Activated B cell treated with CpG ODN at 0.5 μM for 24 hours (primary cell): Measurements from ENCODE around the gene CPSF2. TPM values are rescaled to one million over a fixed set of nuclear protein-coding genes. Genes with fewer than 3 reads are reported as not detected.

ENCODE experiments used
- ATAC-seq: fragments of 200-7000 bp; cut with Tn5 transposase; one replicate; pipeline ENCODE4 v1.10.0; 2021; ENCODE audit warnings: low read depth, mild to moderate bottlenecking, moderate library complexity
- CTCF ChIA-PET: fragments of 350-600 bp; sonication (Branson Sonifier 250); formaldehyde crosslinking; loops from one replicate; lab custom pipeline; 2021; ENCODE audit warnings: antibody characterized with exemption; lab: Charles Lee
- POLR2A ChIA-PET: fragments of 350-600 bp; sonication (Branson Sonifier 250); formaldehyde crosslinking; loops from one replicate; lab custom pipeline; 2021; ENCODE audit warnings: antibody characterized with exemption; lab: Charles Lee
- DNase-seq: peaks from one replicate; pipeline ENCODE4 v3.0.0; 2022
- H3K27ac Mint-ChIP-seq: one replicate; pipeline ENCODE4 v1.8.0; 2020; ENCODE audit warnings: mixed read lengths
- H3K27me3 Mint-ChIP-seq: one replicate; pipeline ENCODE4 v1.8.0; 2021; ENCODE audit warnings: mixed read lengths
- H3K36me3 Mint-ChIP-seq: one replicate; pipeline ENCODE4 v1.8.0; 2021; ENCODE audit warnings: low read depth, mixed read lengths
- H3K4me1 Mint-ChIP-seq: one replicate; pipeline ENCODE4 v1.8.0; 2021; ENCODE audit warnings: mixed read lengths
- H3K4me3 Mint-ChIP-seq: one replicate; pipeline ENCODE4 v1.8.0; 2020; ENCODE audit warnings: mild to moderate bottlenecking, mixed read lengths
- H3K9me3 Mint-ChIP-seq: one replicate; pipeline ENCODE4 v1.8.0; 2020; ENCODE audit warnings: mixed read lengths
- CTCF ChIP-seq: fragments of 200-600 bp; IDR thresholded peaks from one replicate; pipeline ENCODE4 v1.8.0; 2022; ENCODE audit warnings: antibody characterized with exemption, mild to moderate bottlenecking
- intact Hi-C: fragments of 100-400 bp; cut with micrococcal nuclease; formaldehyde crosslinking; loops from one replicate; pipeline ENCODE4 v1.15.1; 2024
- total RNA-seq: library from RNA; stranded (reverse); gene quantifications from 2 replicates; pipeline ENCODE4 v1.2.3, GENCODE V29; 2022

The CPSF2 gene
- total RNA-seq, 1 donor from 2014 or later, result 53.2 TPM

DNA sequence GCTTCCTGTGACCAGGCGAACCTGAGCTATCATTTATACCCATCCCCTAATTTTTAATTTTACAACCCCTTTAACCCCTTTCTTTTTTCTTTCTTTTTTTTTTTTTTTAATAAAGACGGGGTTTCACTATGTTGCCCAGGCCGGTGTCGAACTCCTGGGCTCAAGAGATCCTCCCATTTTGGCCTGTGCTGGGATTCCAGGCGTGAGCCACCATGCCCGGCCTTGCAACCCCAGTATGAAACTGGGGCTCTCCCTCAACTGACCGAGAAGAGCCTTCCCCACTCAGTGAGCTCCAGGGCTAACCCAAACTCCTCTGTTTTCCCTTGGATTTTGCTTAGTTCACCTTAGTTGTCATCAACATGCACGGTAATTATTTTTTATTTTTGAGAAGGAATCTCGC lies 992 bp downstream of the CPSF2 start:
- H3K9me3 Mint-ChIP-seq, result no peaks in the 10 kb centered on the region
- no peaks in the 10 kb centered on the region for H3K27me3 Mint-ChIP-seq
- no peak for ATAC-seq
- ChIA-PET POLR2A (interaction anchor here (0.6 to 6.6 kb wide), 8 partner anchors 16 to 626 kb away, joined by 3 to 141 read pairs (median 5); partner anchors contain the start of genes ATXN3, LGMN and TRIP11), CTCF (interaction anchor here (1.6 to 2.8 kb wide), 3 partner anchors 11 to 564 kb away, joined by 3 to 18 read pairs (median 3); partner anchors contain the start of gene ATXN3)
- peak overlapping the region; percentile 100 for H3K4me3 Mint-ChIP-seq
- peaks cover 27% of the 10 kb centered on the region for H3K36me3 Mint-ChIP-seq
- intact Hi-C loops, result loop anchor here (5.0 kb wide), 2 partner anchors 555 to 1740 kb away; no protein-coding TSS in a partner anchor
- peak overlapping the region; percentile 100 for H3K27ac Mint-ChIP-seq
- DNase-seq, result no peak
- H3K4me1 Mint-ChIP-seq, result peaks cover 39% of the 10 kb centered on the region
- TF ChIP-seq CTCF, result no peak

- Mint-ChIP-seq H3K4me1 (no peaks in the 10 kb centered on the region), H3K4me3 (no peak overlapping the region), H3K36me3 (peaks cover 72% of the 10 kb centered on the region), H3K27ac (no peak overlapping the region), H3K9me3 (no peaks in the 10 kb centered on the region), H3K27me3 (no peaks in the 10 kb centered on the region)
- ChIA-PET POLR2A (no interaction called here), CTCF (interaction anchor here (1.0 to 2.6 kb wide), 7 partner anchors 12 to 648 kb away, joined by 3 to 9 read pairs (median 4); partner anchors contain the start of genes CPSF2 and NDUFB1)
- no peak for TF ChIP-seq CTCF
- ATAC-seq, result no peak
- intact Hi-C loops, result no loop called here
- no peak for DNase-seq
Measured at GRCh38 chr14:92134456-92134855, 12.7 kb downstream of the CPSF2 start.

- intact Hi-C loops, result loop anchor here (1.0 to 5.0 kb wide), 3 partner anchors 321 to 546 kb away; no protein-coding TSS in a partner anchor
- TF ChIP-seq CTCF, result no peak
- Mint-ChIP-seq H3K4me3 (no peak overlapping the region), H3K4me1 (no peaks in the 10 kb centered on the region), H3K27ac (no peak overlapping the region), H3K9me3 (no peaks in the 10 kb centered on the region), H3K27me3 (no peaks in the 10 kb centered on the region), H3K36me3 (peaks cover 67% of the 10 kb centered on the region)
- no peak for ATAC-seq
- DNase-seq, result no peak
- ChIA-PET CTCF (interaction anchor here (0.7 to 2.6 kb wide), 10 partner anchors 19 to 648 kb away, joined by 3 to 9 read pairs (median 4); partner anchors contain the start of gene ATXN3), POLR2A (interaction anchor here (1.0 kb wide), 1 partner anchor 14 kb away, joined by 3 read pairs; the partner anchor contains the start of genes CPSF2 and NDUFB1)
Measured at GRCh38 chr14:92135269-92135668, 13.5 kb downstream of the CPSF2 start.

- CTCF ChIA-PET, result no interaction called here
- peaks cover 70% of the 10 kb centered on the region for H3K36me3 Mint-ChIP-seq
- H3K4me1 Mint-ChIP-seq, result no peaks in the 10 kb centered on the region
- H3K27ac Mint-ChIP-seq, result no peak overlapping the region
- ATAC-seq, result no peak
- no peaks in the 10 kb centered on the region for H3K9me3 Mint-ChIP-seq
- no peak for TF ChIP-seq CTCF
- no peaks in the 10 kb centered on the region for H3K27me3 Mint-ChIP-seq
- intact Hi-C loops, result no loop called here
- no peak overlapping the region for H3K4me3 Mint-ChIP-seq
- POLR2A ChIA-PET, result no interaction called here
- DNase-seq, result no peak
Measured at GRCh38 chr14:92143309-92143708, 21.5 kb downstream of the CPSF2 start.

GRCh38 chr14:92143962-92144361 lies 22.2 kb downstream of the CPSF2 start:
- H3K9me3 Mint-ChIP-seq, result no peaks in the 10 kb centered on the region
- ATAC-seq, result no peak
- H3K27ac Mint-ChIP-seq, result no peak overlapping the region
- intact Hi-C loops, result no loop called here
- no peak overlapping the region for H3K4me3 Mint-ChIP-seq
- H3K4me1 Mint-ChIP-seq, result no peaks in the 10 kb centered on the region
- H3K36me3 Mint-ChIP-seq, result peaks cover 68% of the 10 kb centered on the region
- ChIA-PET POLR2A (no interaction called here), CTCF (no interaction called here)
- no peaks in the 10 kb centered on the region for H3K27me3 Mint-ChIP-seq
- no peak for TF ChIP-seq CTCF
- DNase-seq, result no peak
